Astrocyte of the cerebellum (primary cell): ENCODE data around the gene SMARCAL1.

Source experiments
- DNase-seq: peaks from one replicate; pipeline ENCODE4 v3.0.0-alpha.2; 2011; ENCODE audit warnings: low read depth
- H3K4me3 ChIP-seq: 2 replicates; pipeline ENCODE4 v1.5.1; 2011; ENCODE audit warnings: mild to moderate bottlenecking, low read depth, low read length, moderate library complexity
- CTCF ChIP-seq: IDR thresholded peaks from 2 replicates; pipeline ENCODE4 v1.5.1; 2012; ENCODE audit warnings: low read length, low read depth, moderate library complexity, mild to moderate bottlenecking; ENCODE audit errors: missing control alignments
- in situ Hi-C: cut with HindIII; loops from 2 replicates; pipeline ENCODE4 v1.10.0; 2017; ENCODE audit warnings: low sequenced_read_pairs

SMARCAL1 gene

GRCh38 chr2:216450346-216450745, 38.1 kb downstream of the SMARCAL1 start:
- DNase-seq, result no peak
- no peak overlapping the region for H3K4me3 ChIP-seq
- in situ Hi-C loops, result no loop called here
- no peak for TF ChIP-seq CTCF

- no peak for DNase-seq
- H3K4me3 ChIP-seq, result no peak overlapping the region
- TF ChIP-seq CTCF, result no peak
- in situ Hi-C loops, result no loop called here
Measured at GRCh38 chr2:216450784-216451183, 38.5 kb downstream of the SMARCAL1 start.

GRCh38 chr2:216453955-216454614, 41.8 kb downstream of the SMARCAL1 start:
- no peak overlapping the region for H3K4me3 ChIP-seq
- DNase-seq, result no peak
- in situ Hi-C loops, result no loop called here
- no peak for TF ChIP-seq CTCF

GRCh38 chr2:216463148-216463547, 50.9 kb downstream of the SMARCAL1 start:
- no peak for TF ChIP-seq CTCF
- no peak for DNase-seq
- H3K4me3 ChIP-seq, result no peak overlapping the region
- in situ Hi-C loops, result no loop called here

GRCh38 chr2:216464104-216464720, 51.9 kb downstream of the SMARCAL1 start:
- in situ Hi-C loops, result no loop called here
- TF ChIP-seq CTCF, result no peak
- DNase-seq, result no peak
- no peak overlapping the region for H3K4me3 ChIP-seq

GRCh38 chr2:216465579-216466195, 53.4 kb downstream of the SMARCAL1 start:
- DNase-seq, result no peak
- no peak overlapping the region for H3K4me3 ChIP-seq
- no peak for TF ChIP-seq CTCF
- in situ Hi-C loops, result no loop called here
